ENCODE data around the gene LARGE1. TPM values are rescaled to one million over a fixed set of nuclear protein-coding genes. Genes with fewer than 3 reads are reported as not detected.
A peak's percentile ranks its signal among the peaks of the same experiment; 100 is the strongest.

LARGE1 gene
- total and polyA plus RNA-seq, 2 of the 4 experiments (the other 2 are of a cell fraction), result 6.2 to 12.4 TPM

DNA sequence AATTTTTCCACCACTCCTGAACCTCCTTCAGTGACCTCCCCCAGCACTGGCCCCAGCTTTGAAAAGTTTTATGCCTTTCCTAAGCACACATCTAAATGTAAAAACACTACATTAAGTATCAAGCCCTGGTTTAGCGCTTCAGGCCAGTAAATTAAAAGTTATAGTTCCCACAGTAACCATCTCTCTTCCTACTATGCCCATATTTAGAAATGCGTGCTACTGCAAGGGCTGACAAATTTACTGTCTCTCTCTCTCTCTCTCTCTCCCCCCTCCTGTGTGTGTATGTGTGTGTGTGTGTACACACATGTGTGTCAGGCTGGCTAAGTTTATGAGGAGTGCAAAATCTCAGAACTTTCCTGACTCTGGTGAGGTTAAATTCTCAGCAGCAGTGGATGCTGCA, 231.4 kb downstream of the LARGE1 start:
- CTCF ChIA-PET, result no interaction called here
- H2AK5ac ChIP-seq (ENCODE audit: low read depth, low read length), result no peak overlapping the region
- H3K14ac ChIP-seq (replicated peaks; ENCODE audit: low read depth, low read length), result no peak overlapping the region
- H4K8ac ChIP-seq (ENCODE audit: low read depth in 2 of 2, low read length in 2 of 2), result no peak overlapping the region
- H2BK5ac ChIP-seq (ENCODE audit: low read depth, low read length, poor library complexity, severe bottlenecking), result no peak overlapping the region
- H3K4me1 ChIP-seq (ENCODE audit: control insufficient read depth, insufficient read depth, low read length), result no peaks in the 10 kb centered on the region
- H3K9ac ChIP-seq (ENCODE audit: low read depth, low read length), result no peak overlapping the region
- BruUV-seq (replicated peaks), result no TSS peak
- POLR2A ChIA-PET (ENCODE audit: unreplicated experiment), result no interaction called here
- dilution Hi-C loops (cut with HindIII; ENCODE audit: low sequenced_read_pairs, unreplicated experiment), result no loop called here
- H3K23ac ChIP-seq (ENCODE audit: low read depth, low read length), result no peak overlapping the region
- intact Hi-C loops (cut with micrococcal nuclease), result no loop called here
- H3K9me1 ChIP-seq (ENCODE audit: insufficient read depth, low read length), result no peaks in the 10 kb centered on the region
- no peak overlapping the region for H2BK20ac ChIP-seq (ENCODE audit: low read depth, low read length)
- H2AK9ac ChIP-seq (replicated peaks; ENCODE audit: low read depth, low read length, poor library complexity), result peak overlapping the region; percentile 32
- H3K27ac ChIP-seq (ENCODE audit: insufficient read depth, low read length), result no peak overlapping the region
- no peak overlapping the region for H2BK120ac ChIP-seq (ENCODE audit: low read depth, low read length)
- WGBS, 2 experiments (ENCODE audit: extremely low coverage in 2 of 2, insufficient read length in 1 of 2), result no CpG with 5 or more reads among the region's 2 CpGs
- H3K4me3 ChIP-seq (ENCODE audit: insufficient read depth, low read depth, low read length), result no peak overlapping the region
- H4K91ac ChIP-seq (ENCODE audit: insufficient read depth, low read depth, low read length), result no peak overlapping the region
- H2BK15ac ChIP-seq (ENCODE audit: low read depth, low read length), result no peak overlapping the region
- H3K18ac ChIP-seq (ENCODE audit: low read depth, low read length), result no peak overlapping the region
- no peaks in the 10 kb centered on the region for H3K36me3 ChIP-seq (ENCODE audit: control insufficient read depth, insufficient read depth, low read length)
- H3K9me3 ChIP-seq (ENCODE audit: control insufficient read depth, insufficient read depth, low read length), result no peaks in the 10 kb centered on the region
- in situ Hi-C loops (cut with MboI; ENCODE audit: low sequenced_read_pairs), result no loop called here
- TF ChIP-seq, protein P1, sequence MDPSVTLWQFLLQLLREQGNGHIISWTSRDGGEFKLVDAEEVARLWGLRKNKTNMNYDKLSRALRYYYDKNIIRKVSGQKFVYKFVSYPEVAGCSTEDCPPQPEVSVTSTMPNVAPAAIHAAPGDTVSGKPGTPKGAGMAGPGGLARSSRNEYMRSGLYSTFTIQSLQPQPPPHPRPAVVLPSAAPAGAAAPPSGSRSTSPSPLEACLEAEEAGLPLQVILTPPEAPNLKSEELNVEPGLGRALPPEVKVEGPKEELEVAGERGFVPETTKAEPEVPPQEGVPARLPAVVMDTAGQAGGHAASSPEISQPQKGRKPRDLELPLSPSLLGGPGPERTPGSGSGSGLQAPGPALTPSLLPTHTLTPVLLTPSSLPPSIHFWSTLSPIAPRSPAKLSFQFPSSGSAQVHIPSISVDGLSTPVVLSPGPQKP (IDR thresholded peaks at IDR 0.05; ENCODE audit: borderline replicate concordance, low read depth, low read length), result no peak
- TF ChIP-seq, protein P2, sequence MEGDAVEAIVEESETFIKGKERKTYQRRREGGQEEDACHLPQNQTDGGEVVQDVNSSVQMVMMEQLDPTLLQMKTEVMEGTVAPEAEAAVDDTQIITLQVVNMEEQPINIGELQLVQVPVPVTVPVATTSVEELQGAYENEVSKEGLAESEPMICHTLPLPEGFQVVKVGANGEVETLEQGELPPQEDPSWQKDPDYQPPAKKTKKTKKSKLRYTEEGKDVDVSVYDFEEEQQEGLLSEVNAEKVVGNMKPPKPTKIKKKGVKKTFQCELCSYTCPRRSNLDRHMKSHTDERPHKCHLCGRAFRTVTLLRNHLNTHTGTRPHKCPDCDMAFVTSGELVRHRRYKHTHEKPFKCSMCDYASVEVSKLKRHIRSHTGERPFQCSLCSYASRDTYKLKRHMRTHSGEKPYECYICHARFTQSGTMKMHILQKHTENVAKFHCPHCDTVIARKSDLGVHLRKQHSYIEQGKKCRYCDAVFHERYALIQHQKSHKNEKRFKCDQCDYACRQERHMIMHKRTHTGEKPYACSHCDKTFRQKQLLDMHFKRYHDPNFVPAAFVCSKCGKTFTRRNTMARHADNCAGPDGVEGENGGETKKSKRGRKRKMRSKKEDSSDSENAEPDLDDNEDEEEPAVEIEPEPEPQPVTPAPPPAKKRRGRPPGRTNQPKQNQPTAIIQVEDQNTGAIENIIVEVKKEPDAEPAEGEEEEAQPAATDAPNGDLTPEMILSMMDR (conservative IDR thresholded peaks at IDR 0.05; ENCODE audit: low read depth, low read length), result no peak
- TF ChIP-seq MAFK (IDR thresholded peaks at IDR 0.05; ENCODE audit: low read depth, low read length), result no peak
- TF ChIP-seq FOS (IDR thresholded peaks at IDR 0.05; ENCODE audit: low read depth, low read length), result no peak
- TF ChIP-seq NFE2L2 (IDR thresholded peaks at IDR 0.05; ENCODE audit: low read depth, low read length), result no peak
- no peak for TF ChIP-seq CHD1 (IDR thresholded peaks at IDR 0.05; ENCODE audit: low read depth, low read length)
- no peak for TF ChIP-seq RAD21 (IDR thresholded peaks at IDR 0.05; ENCODE audit: low read length)
- TF ChIP-seq MXI1 (IDR thresholded peaks at IDR 0.05; ENCODE audit: borderline replicate concordance, low read depth, low read length), result no peak
- no peak for TF ChIP-seq RFX5 (IDR thresholded peaks at IDR 0.05; ENCODE audit: low read depth, low read length)
- no peak for TF ChIP-seq BHLHE40 (IDR thresholded peaks at IDR 0.05; ENCODE audit: low read depth, low read length)
- no peak for TF ChIP-seq POLR2A (IDR thresholded peaks at IDR 0.05; ENCODE audit: low read depth, low read length)
- DNase-seq, result no peak
- no peak overlapping the region for H3K56ac ChIP-seq (ENCODE audit: extremely low read depth, insufficient read depth, low read length)
- ATAC-seq (ENCODE audit: low read depth), result no peak
- H3K79me1 ChIP-seq (ENCODE audit: low read depth in 1 of 2, low read length in 2 of 2), result no peaks in the 10 kb centered on the region
- no peak overlapping the region for H4K5ac ChIP-seq (ENCODE audit: low read depth, low read length)
- H4K20me1 ChIP-seq (ENCODE audit: insufficient read depth, low read length), result no peaks in the 10 kb centered on the region
- no peak overlapping the region for H3K4me2 ChIP-seq (ENCODE audit: low read depth, low read length)
- no peaks in the 10 kb centered on the region for H3K27me3 ChIP-seq (ENCODE audit: control insufficient read depth, insufficient read depth, low read length)
- H3K4ac ChIP-seq (ENCODE audit: low read depth, low read length), result no peak overlapping the region
- no peak overlapping the region for H2AFZ ChIP-seq (replicated peaks; ENCODE audit: low read length, poor library complexity)

All from IMR-90 (cell line).